HepG2 (cell line): ENCODE measurements around the gene MCFD2. TPM values are rescaled to one million over a fixed set of nuclear protein-coding genes. Genes with fewer than 3 reads are reported as not detected.

Source experiments
- IRF2 ChIP-seq: IDR thresholded peaks from 2 replicates; pipeline ENCODE4 v1.6.1; 2018; ENCODE audit warnings: missing genetic modification reagents, missing compliant biosample characterization
- KDM3A ChIP-seq: IDR thresholded peaks from 2 replicates; pipeline ENCODE4 v1.6.1; 2018; ENCODE audit warnings: low read depth, missing compliant biosample characterization
- KLF11 ChIP-seq: IDR thresholded peaks from 2 replicates; pipeline ENCODE4 v1.6.1; 2016; ENCODE audit warnings: missing compliant biosample characterization
- KMT2B ChIP-seq: IDR thresholded peaks from 2 replicates; pipeline ENCODE4 v1.6.1; 2016; ENCODE audit warnings: missing genetic modification reagents, missing compliant biosample characterization
- PLRG1 ChIP-seq: fragments of 450-650 bp; conservative IDR thresholded peaks from 2 replicates; pipeline ENCODE4 v1.6.1; 2016
- PPARG ChIP-seq: conservative IDR thresholded peaks from 2 replicates; pipeline ENCODE4 v1.6.1; 2016; ENCODE audit warnings: missing biosample characterization, missing genetic modification reagents
- ZBTB1 ChIP-seq: sonication (generic); formaldehyde crosslinking; IDR thresholded peaks from 2 replicates; pipeline ENCODE4 v1.4.0; 2020; ENCODE audit warnings: missing genetic modification reagents, borderline replicate concordance
- ZNF160 ChIP-seq: sonication (generic); formaldehyde crosslinking; IDR thresholded peaks from 2 replicates; pipeline ENCODE4 v1.8.0; 2022; ENCODE audit warnings: mild to moderate bottlenecking, inconsistent platforms, missing genetic modification reagents
- ZNF180 ChIP-seq: sonication (generic); formaldehyde crosslinking; IDR thresholded peaks from 2 replicates; pipeline ENCODE4 v1.4.0; 2020; ENCODE audit warnings: low read depth, missing genetic modification reagents, borderline replicate concordance
- ZNF572 ChIP-seq: sonication (generic); formaldehyde crosslinking; IDR thresholded peaks from 2 replicates; pipeline ENCODE4 v1.5.1; 2020; ENCODE audit warnings: mild to moderate bottlenecking, missing genetic modification reagents
- ZNF660 ChIP-seq: sonication (generic); formaldehyde crosslinking; IDR thresholded peaks from 2 replicates; pipeline ENCODE4 v1.5.1; 2020; ENCODE audit warnings: mild to moderate bottlenecking, low read depth, missing genetic modification reagents, borderline replicate concordance
- polyA plus RNA-seq, 8 experiments: library from polyadenylated mRNA; depleted of rRNA in 3 of 8; stranded (reverse) in 7 of 8; unstranded in 1 of 8; fragments of >200 nt; fragmentation: Illumina TruSeq in 4 of 8; extraction: Trizol in 4 of 8; gene quantifications; 2 replicates each; pipeline versions ENCODE4 v1.2.1 to v1.2.3, GENCODE V29; 2011 to 2016; ENCODE audit warnings: low read depth in 4 of 8, missing spikeins in 1 of 8, mixed read lengths in 1 of 8; ENCODE audit not compliant: insufficient read depth in 1 of 8
- total RNA-seq, 5 experiments: library from RNA; depleted of rRNA; stranded (reverse); fragments of >200 nt; fragmentation: Illumina TruSeq; extraction: Trizol; gene quantifications; 2 replicates each; pipeline ENCODE4 v1.2.3, GENCODE V29; 2016; ENCODE audit warnings: low read depth in 1 of 5
- TF ChIP-seq, protein P1 (sequence below): sonication (generic); formaldehyde crosslinking; IDR thresholded peaks from 2 replicates; pipeline ENCODE4 v1.5.1; 2020; ENCODE audit warnings: mild to moderate bottlenecking, missing genetic modification reagents, borderline replicate concordance
- TF ChIP-seq, protein P2 (sequence below): sonication (generic); formaldehyde crosslinking; IDR thresholded peaks from 2 replicates; pipeline ENCODE4 v1.8.0; 2022; ENCODE audit warnings: low read depth, missing genetic modification reagents
- TF ChIP-seq, protein P3 (sequence below): sonication (generic); formaldehyde crosslinking; IDR thresholded peaks from 2 replicates; pipeline ENCODE4 v1.9.0; 2022; ENCODE audit warnings: low read depth, missing genetic modification reagents
- TF ChIP-seq, protein P4 (sequence below): sonication (generic); formaldehyde crosslinking; IDR thresholded peaks from 2 replicates; pipeline ENCODE4 v1.4.0; 2020; ENCODE audit warnings: missing genetic modification reagents
- TF ChIP-seq, protein P5 (sequence below): sonication (generic); formaldehyde crosslinking; IDR thresholded peaks from 2 replicates; pipeline ENCODE4 v1.8.0; 2022; ENCODE audit warnings: missing genetic modification reagents, mild to moderate bottlenecking, inconsistent platforms, borderline replicate concordance
- TF ChIP-seq, protein P6 (sequence below): sonication (generic); formaldehyde crosslinking; IDR thresholded peaks from 2 replicates; pipeline ENCODE4 v1.4.0; 2020; ENCODE audit warnings: low read depth, mild to moderate bottlenecking, missing genetic modification reagents

The MCFD2 gene
- total and polyA plus RNA-seq, 2 of the 13 experiments (the other 11 are each of a cell fraction or from before 2014, with no cell fraction given): 183 to 232 TPM

DNA sequence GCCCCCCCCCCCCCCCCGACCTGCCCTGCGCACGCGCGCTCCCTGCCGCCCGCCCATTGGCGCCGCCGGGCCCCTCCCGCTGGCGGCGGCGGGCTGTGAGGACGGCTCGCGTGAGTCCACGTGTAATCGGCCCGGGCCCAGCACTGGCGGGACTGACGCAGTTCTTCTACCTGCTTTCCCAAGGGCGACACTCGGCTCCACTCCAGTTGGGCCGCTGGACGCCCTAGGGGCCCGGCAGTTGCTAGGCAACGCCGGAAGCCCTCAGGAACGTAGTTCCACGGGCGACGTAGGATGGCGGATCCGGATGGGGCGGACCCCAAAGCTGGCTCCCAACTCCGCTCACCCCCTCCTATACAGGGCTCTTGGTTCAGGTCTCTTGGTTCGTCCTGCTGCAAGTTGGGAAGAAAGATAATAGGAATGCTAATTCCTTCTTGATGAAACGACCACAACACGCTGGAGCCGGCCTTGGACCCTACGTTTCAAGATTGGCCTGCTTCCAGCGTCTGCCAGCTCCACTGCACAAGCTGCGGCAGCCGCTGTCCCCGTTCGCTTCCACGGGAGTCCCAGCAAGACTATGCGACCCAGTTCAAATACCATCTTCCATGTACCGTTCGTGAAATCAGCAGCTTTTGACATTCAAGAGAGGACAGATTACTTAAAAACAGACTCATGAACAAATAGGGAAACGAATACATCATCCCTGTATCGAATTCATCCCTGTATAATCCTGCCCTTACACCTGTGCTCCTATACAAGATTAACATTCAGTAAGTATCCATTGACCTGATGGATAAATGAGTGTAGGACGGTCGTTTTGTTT is 415 bp upstream of the MCFD2 start (continued):
- TF ChIP-seq, protein P1, sequence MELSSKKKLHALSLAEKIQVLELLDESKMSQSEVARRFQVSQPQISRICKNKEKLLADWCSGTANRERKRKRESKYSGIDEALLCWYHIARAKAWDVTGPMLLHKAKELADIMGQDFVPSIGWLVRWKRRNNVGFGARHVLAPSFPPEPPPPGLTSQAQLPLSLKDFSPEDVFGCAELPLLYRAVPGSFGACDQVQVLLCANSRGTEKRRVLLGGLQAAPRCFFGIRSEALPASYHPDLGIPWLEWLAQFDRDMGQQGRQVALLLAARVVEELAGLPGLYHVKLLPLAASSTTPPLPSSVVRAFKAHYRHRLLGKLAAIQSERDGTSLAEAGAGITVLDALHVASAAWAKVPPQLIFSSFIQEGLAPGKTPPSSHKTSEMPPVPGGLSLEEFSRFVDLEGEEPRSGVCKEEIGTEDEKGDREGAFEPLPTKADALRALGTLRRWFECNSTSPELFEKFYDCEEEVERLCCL (CRISPR knock-in tag): no peak; the same call in 1 of the 2 replicates
- TF ChIP-seq ZBTB1 (CRISPR knock-in tag): no peak
- peak; percentile 93 for TF ChIP-seq KLF11
- no peak for TF ChIP-seq PLRG1
- TF ChIP-seq KMT2B (CRISPR knock-in tag): peak; percentile 85
- TF ChIP-seq, protein P2, sequence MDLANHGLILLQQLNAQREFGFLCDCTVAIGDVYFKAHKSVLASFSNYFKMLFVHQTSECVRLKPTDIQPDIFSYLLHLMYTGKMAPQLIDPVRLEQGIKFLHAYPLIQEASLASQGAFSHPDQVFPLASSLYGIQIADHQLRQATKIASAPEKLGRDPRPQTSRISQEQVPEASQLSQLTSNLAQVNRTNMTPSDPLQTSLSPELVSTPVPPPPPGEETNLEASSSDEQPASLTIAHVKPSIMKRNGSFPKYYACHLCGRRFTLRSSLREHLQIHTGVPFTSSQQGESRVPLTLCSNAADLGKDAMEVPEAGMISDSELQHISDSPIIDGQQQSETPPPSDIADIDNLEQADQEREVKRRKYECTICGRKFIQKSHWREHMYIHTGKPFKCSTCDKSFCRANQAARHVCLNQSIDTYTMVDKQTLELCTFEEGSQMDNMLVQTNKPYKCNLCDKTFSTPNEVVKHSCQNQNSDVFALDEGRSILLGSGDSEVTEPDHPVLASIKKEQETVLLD: peak; percentile 41; the same call in 1 of the 2 replicates
- TF ChIP-seq PPARG (CRISPR knock-in tag): peak; percentile 35; the same call in 1 of the 2 replicates
- no peak for TF ChIP-seq ZNF660 (CRISPR knock-in tag)
- TF ChIP-seq, protein P3, sequence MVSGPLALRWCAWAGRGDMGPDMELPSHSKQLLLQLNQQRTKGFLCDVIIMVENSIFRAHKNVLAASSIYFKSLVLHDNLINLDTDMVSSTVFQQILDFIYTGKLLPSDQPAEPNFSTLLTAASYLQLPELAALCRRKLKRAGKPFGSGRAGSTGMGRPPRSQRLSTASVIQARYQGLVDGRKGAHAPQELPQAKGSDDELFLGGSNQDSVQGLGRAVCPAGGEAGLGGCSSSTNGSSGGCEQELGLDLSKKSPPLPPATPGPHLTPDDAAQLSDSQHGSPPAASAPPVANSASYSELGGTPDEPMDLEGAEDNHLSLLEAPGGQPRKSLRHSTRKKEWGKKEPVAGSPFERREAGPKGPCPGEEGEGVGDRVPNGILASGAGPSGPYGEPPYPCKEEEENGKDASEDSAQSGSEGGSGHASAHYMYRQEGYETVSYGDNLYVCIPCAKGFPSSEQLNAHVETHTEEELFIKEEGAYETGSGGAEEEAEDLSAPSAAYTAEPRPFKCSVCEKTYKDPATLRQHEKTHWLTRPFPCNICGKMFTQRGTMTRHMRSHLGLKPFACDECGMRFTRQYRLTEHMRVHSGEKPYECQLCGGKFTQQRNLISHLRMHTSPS (CRISPR knock-in tag): no peak
- TF ChIP-seq, protein P4, sequence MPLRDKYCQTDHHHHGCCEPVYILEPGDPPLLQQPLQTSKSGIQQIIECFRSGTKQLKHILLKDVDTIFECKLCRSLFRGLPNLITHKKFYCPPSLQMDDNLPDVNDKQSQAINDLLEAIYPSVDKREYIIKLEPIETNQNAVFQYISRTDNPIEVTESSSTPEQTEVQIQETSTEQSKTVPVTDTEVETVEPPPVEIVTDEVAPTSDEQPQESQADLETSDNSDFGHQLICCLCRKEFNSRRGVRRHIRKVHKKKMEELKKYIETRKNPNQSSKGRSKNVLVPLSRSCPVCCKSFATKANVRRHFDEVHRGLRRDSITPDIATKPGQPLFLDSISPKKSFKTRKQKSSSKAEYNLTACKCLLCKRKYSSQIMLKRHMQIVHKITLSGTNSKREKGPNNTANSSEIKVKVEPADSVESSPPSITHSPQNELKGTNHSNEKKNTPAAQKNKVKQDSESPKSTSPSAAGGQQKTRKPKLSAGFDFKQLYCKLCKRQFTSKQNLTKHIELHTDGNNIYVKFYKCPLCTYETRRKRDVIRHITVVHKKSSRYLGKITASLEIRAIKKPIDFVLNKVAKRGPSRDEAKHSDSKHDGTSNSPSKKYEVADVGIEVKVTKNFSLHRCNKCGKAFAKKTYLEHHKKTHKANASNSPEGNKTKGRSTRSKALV (CRISPR knock-in tag): no peak
- TF ChIP-seq ZNF572: no peak
- peak; percentile 84 for TF ChIP-seq IRF2
- TF ChIP-seq, protein P5, sequence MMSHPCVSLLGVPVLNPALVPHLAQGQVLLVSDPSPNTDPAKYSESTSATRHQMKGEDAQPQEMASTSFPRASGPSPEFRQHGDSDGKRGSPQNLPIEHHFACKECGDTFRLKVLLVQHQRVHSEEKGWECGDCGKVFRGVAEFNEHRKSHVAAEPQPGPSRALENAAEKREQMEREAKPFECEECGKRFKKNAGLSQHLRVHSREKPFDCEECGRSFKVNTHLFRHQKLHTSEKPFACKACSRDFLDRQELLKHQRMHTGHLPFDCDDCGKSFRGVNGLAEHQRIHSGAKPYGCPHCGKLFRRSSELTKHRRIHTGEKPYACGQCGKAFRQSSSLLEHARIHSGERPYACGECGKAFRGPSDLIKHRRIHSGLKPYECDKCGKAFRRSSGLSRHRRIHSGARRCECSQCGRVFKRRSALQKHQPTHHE: peak; percentile 90; the same call in 1 of the 2 replicates
- TF ChIP-seq KDM3A (CRISPR knock-in tag): 0 out of 2 replicates have a peak, but pooled peaks have one; percentile 30
- TF ChIP-seq ZNF160: 0 out of 2 replicates have a peak, but pooled peaks have one; percentile 86
- TF ChIP-seq, protein P6, sequence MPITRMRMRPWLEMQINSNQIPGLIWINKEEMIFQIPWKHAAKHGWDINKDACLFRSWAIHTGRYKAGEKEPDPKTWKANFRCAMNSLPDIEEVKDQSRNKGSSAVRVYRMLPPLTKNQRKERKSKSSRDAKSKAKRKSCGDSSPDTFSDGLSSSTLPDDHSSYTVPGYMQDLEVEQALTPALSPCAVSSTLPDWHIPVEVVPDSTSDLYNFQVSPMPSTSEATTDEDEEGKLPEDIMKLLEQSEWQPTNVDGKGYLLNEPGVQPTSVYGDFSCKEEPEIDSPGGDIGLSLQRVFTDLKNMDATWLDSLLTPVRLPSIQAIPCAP (CRISPR knock-in tag): no peak
- no peak; the same call in 1 of the 2 replicates for TF ChIP-seq ZNF180 (CRISPR knock-in tag)
